CD14-positive monocyte (primary cell): Measurements from ENCODE around the gene CHMP4B. TPM values are rescaled to one million over a fixed set of nuclear protein-coding genes. Genes with fewer than 3 reads are reported as not detected.
A peak's percentile ranks its signal among the peaks of the same experiment; 100 is the strongest.

Experiments used
- DNase-seq, 3 donors: peaks; one replicate each; pipeline ENCODE4 v3.0.0-alpha.2; 2011 to 2022
- H2AFZ ChIP-seq: 2 replicates; pipeline ENCODE4 v1.6.0; 2012; ENCODE audit warnings: mild to moderate bottlenecking, low read depth, low read length, inconsistent platforms; ENCODE audit not compliant: insufficient read depth, poor library complexity, severe bottlenecking
- H3K27ac ChIP-seq, 2 donors: 1 replicate in 1 of 2; 2 replicates in 1 of 2; pipeline ENCODE4 v1.5.1; 2012 to 2013; ENCODE audit warnings: low read length in 2 of 2, control low read depth in 1 of 2, inconsistent platforms in 1 of 2, low read depth in 1 of 2, mild to moderate bottlenecking in 1 of 2
- H3K27me3 ChIP-seq, 2 donors: one replicate each; pipeline versions ENCODE4 v1.6.0 to v1.6.1; 2011 to 2013; ENCODE audit warnings: low read length in 2 of 2; ENCODE audit not compliant: control insufficient read depth in 2 of 2, insufficient read depth in 2 of 2
- H3K36me3 ChIP-seq, 2 donors: replicated peaks in 1 of 2; 1 replicate in 1 of 2; 2 replicates in 1 of 2; pipeline versions ENCODE4 v1.5.1 to v1.6.1; 2012 to 2013; ENCODE audit warnings: low read length in 2 of 2, control low read depth in 1 of 2, inconsistent platforms in 1 of 2, mild to moderate bottlenecking in 1 of 2; ENCODE audit not compliant: insufficient read depth in 2 of 2, control insufficient read depth in 1 of 2
- H3K4me1 ChIP-seq, 2 donors: 1 replicate in 1 of 2; 2 replicates in 1 of 2; pipeline versions ENCODE4 v1.5.1 to v1.6.1; 2012 to 2013; ENCODE audit warnings: low read length in 2 of 2, control low read depth in 1 of 2, inconsistent platforms in 1 of 2, mild to moderate bottlenecking in 1 of 2, moderate library complexity in 1 of 2; ENCODE audit not compliant: insufficient read depth in 2 of 2, control insufficient read depth in 1 of 2
- H3K4me2 ChIP-seq: replicated peaks from 2 replicates; pipeline ENCODE3; 2012; ENCODE audit warnings: low read length, moderate library complexity, mild to moderate bottlenecking; ENCODE audit not compliant: poor library complexity, severe bottlenecking; ENCODE audit errors: extremely low read depth
- H3K4me3 ChIP-seq, 3 experiments: fragments of 200-600 bp in 1 of 3; sonication (generic) in 1 of 3; replicated peaks in 1 of 3; 1 replicate in 2 of 3; 2 replicates in 1 of 3; pipeline ENCODE4 v1.5.1; 2011 to 2013; ENCODE audit warnings: low read length in 3 of 3, mild to moderate bottlenecking in 3 of 3, control low read depth in 2 of 3, low read depth in 2 of 3, inconsistent platforms in 1 of 3, moderate library complexity in 1 of 3
- H3K79me2 ChIP-seq: 2 replicates; pipeline ENCODE4 v1.6.0; 2012; ENCODE audit warnings: mild to moderate bottlenecking, control low read depth, inconsistent platforms, low read length, moderate library complexity; ENCODE audit not compliant: insufficient read depth
- H3K9ac ChIP-seq: 2 replicates; pipeline ENCODE4 v1.6.0; 2017; ENCODE audit warnings: low read length, mild to moderate bottlenecking; ENCODE audit not compliant: insufficient read depth, poor library complexity, severe bottlenecking
- H3K9me3 ChIP-seq, 2 donors: replicated peaks in 1 of 2; 1 replicate in 1 of 2; 2 replicates in 1 of 2; pipeline versions ENCODE4 v1.5.1 to v1.6.1; 2012 to 2013; ENCODE audit warnings: low read length in 2 of 2, control low read depth in 1 of 2; ENCODE audit not compliant: control insufficient read depth in 1 of 2, insufficient read depth in 1 of 2
- H4K20me1 ChIP-seq: 2 replicates; pipeline ENCODE4 v1.6.0; 2012; ENCODE audit warnings: mild to moderate bottlenecking, low read length, control low read depth, moderate library complexity; ENCODE audit not compliant: insufficient read depth
- H3K27ac Mint-ChIP-seq, 7 donors: one replicate each; pipeline ENCODE4 v1.8.0; 2020; ENCODE audit warnings: mild to moderate bottlenecking in 7 of 7, mixed read lengths in 7 of 7, moderate library complexity in 6 of 7, inconsistent platforms in 2 of 7
- H3K27me3 Mint-ChIP-seq, 3 donors: one replicate each; pipeline ENCODE4 v1.8.0; 2021 to 2022; ENCODE audit warnings: low read depth in 3 of 3, mild to moderate bottlenecking in 3 of 3, mixed read lengths in 3 of 3, moderate library complexity in 3 of 3, inconsistent platforms in 1 of 3
- H3K36me3 Mint-ChIP-seq, 2 donors: one replicate each; pipeline ENCODE4 v1.8.0; 2020; ENCODE audit warnings: mixed read lengths in 2 of 2, inconsistent platforms in 1 of 2, mild to moderate bottlenecking in 1 of 2
- H3K4me1 Mint-ChIP-seq: one replicate; pipeline ENCODE4 v1.8.0; 2020; ENCODE audit warnings: mild to moderate bottlenecking, mixed read lengths
- H3K4me3 Mint-ChIP-seq, 2 donors: one replicate each; pipeline ENCODE4 v1.8.0; 2020; ENCODE audit warnings: mild to moderate bottlenecking in 2 of 2, mixed read lengths in 2 of 2, moderate library complexity in 1 of 2
- H3K9me3 Mint-ChIP-seq, 7 donors: one replicate each; pipeline ENCODE4 v1.8.0; 2020 to 2022; ENCODE audit warnings: mixed read lengths in 7 of 7, mild to moderate bottlenecking in 6 of 7, moderate library complexity in 6 of 7, inconsistent platforms in 2 of 7
- CTCF ChIP-seq: fragments of 200-600 bp; IDR thresholded peaks from one replicate; pipeline ENCODE4 v1.8.0; 2022; ENCODE audit warnings: antibody characterized with exemption, mild to moderate bottlenecking
- WGBS: methylation state at CpG from one replicate; pipeline ENCODE4 v1.1.5; 2013; ENCODE audit warnings: missing lambda C conversion rate; ENCODE audit not compliant: insufficient coverage; 5-methylcytosine and 5-hydroxymethylcytosine counted together
- intact Hi-C, 2 donors: fragments of 100-400 bp; cut with micrococcal nuclease; formaldehyde crosslinking; loops; one replicate each; pipeline versions ENCODE4 v1.15.0 to v1.15.1; 2023
- polyA plus RNA-seq, 3 donors: library from polyadenylated mRNA; depleted of rRNA in 1 of 3; unstranded in 2 of 3; stranded (reverse) in 1 of 3; fragments of 300-500 nt in 2 of 3; fragments of >200 nt in 1 of 3; fragmentation: Illumina TruSeq in 2 of 3; gene quantifications; 1 replicate in 2 of 3; 2 replicates in 1 of 3; pipeline ENCODE4 v1.2.3, GENCODE V29; 2012 to 2021

Gene CHMP4B
- polyA plus RNA-seq, 3 donors: 7.1 to 181 (median 10.0) TPM

- H3K27ac ChIP-seq: no peak overlapping the region
- no peaks in the 10 kb centered on the region for H4K20me1 ChIP-seq
- no peaks in the 10 kb centered on the region for H3K4me1 ChIP-seq
- no CpG with 5 or more reads among the region's 3 CpGs for WGBS
- intact Hi-C loops: no loop called here
- H3K9ac ChIP-seq: no peak overlapping the region
- DNase-seq: no peak
- no peak overlapping the region for H3K4me2 ChIP-seq
- H3K4me3 ChIP-seq: no peak overlapping the region
- Mint-ChIP-seq H3K36me3 (no peaks in the 10 kb centered on the region), H3K27ac (no peak overlapping the region), H3K4me1 (no peaks in the 10 kb centered on the region), H3K4me3 (no peak overlapping the region), H3K9me3 (peaks cover 2 to 17% (median 9%) of the 10 kb centered on the region in 7 donors), H3K27me3 (peaks cover 8 to 39% (median 11%) of the 10 kb centered on the region in 3 donors)
- H3K27me3 ChIP-seq: peaks cover 0 to 11% of the 10 kb centered on the region in 2 donors
- peaks cover 0 to 4% of the 10 kb centered on the region in 2 donors for H3K9me3 ChIP-seq
- TF ChIP-seq CTCF: no peak
- H2AFZ ChIP-seq: no peak overlapping the region
- no peaks in the 10 kb centered on the region for H3K36me3 ChIP-seq
- no peaks in the 10 kb centered on the region for H3K79me2 ChIP-seq
Measured at GRCh38 chr20:33894798-33895197, 83.7 kb downstream of the CHMP4B start.

DNA sequence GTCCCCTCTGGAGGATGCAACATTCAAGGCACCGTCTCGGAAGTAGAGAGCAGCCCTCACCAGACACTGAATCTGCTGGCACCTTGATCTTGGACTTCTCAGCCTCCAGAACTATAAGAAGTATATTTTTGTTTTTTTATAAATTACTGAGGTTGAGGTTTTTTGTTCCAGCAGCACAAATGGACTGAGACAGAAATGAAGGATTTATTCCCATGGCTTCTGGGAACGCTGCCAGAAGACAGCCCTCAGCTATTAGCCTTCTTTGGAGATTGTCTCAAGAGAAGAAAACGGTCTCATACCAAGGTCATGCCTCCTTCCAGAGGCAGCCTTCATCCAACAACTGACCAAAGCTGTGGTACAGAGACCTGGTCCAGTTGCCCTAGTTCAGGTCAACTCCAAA is 85.4 kb downstream of the CHMP4B start:
- Histone ChIP-seq H3K4me1 (no peaks in the 10 kb centered on the region), H3K79me2 (no peaks in the 10 kb centered on the region), H3K27ac (no peak overlapping the region), H3K4me3 (no peak overlapping the region), H3K27me3 (peaks cover 0 to 11% of the 10 kb centered on the region in 2 donors), H2AFZ (no peak overlapping the region), H4K20me1 (no peaks in the 10 kb centered on the region), H3K9me3 (peaks cover 0 to 4% of the 10 kb centered on the region in 2 donors), H3K9ac (no peak overlapping the region), H3K4me2 (no peak overlapping the region), H3K36me3 (no peaks in the 10 kb centered on the region)
- H3K4me1 Mint-ChIP-seq: no peaks in the 10 kb centered on the region
- no peak for DNase-seq
- WGBS: 52% methylated on average over 2 of the region's 4 CpGs
- peak overlapping the region in 1 of 2 donors; percentile 56 for H3K4me3 Mint-ChIP-seq
- TF ChIP-seq CTCF: no peak
- H3K27ac Mint-ChIP-seq: no peak overlapping the region
- H3K27me3 Mint-ChIP-seq: peaks cover 7 to 40% (median 16%) of the 10 kb centered on the region in 3 donors
- no peaks in the 10 kb centered on the region for H3K36me3 Mint-ChIP-seq
- intact Hi-C loops: no loop called here
- peaks cover 0 to 4% (median 1%) of the 10 kb centered on the region in 7 donors for H3K9me3 Mint-ChIP-seq
